Lower leg skin (tissue), 4 donors: ENCODE data around the gene GAL. TPM values are rescaled to one million over a fixed set of nuclear protein-coding genes. Genes with fewer than 3 reads are reported as not detected.

Source experiments
- DNase-seq, 2 donors: peaks; one replicate each; pipeline ENCODE4 v3.0.0-alpha.2; 2019; ENCODE audit warnings: low spot score in 2 of 2
- H3K4me3 ChIP-seq: fragments of 200-600 bp; sonication (generic); 2 replicates; pipeline ENCODE4 v1.5.1; 2017; ENCODE audit warnings: mild to moderate bottlenecking, low read depth; ENCODE audit not compliant: poor library complexity, severe bottlenecking
- CTCF ChIP-seq, 3 donors: fragments of 450-650 bp; IDR thresholded peaks; one replicate each; pipeline ENCODE4 v1.5.1; 2016; ENCODE audit warnings: antibody characterized with exemption in 3 of 3, mild to moderate bottlenecking in 3 of 3, moderate library complexity in 2 of 3
- POLR2A ChIP-seq, 2 donors: fragments of 450-650 bp; IDR thresholded peaks; one replicate each; pipeline ENCODE4 v1.6.1; 2016 to 2017; ENCODE audit warnings: antibody characterized with exemption in 2 of 2, mild to moderate bottlenecking in 1 of 2, moderate library complexity in 1 of 2
- WGBS, 2 donors: methylation state at CpG; one replicate each; pipeline ENCODE4 v1.1.5; 2018; 5-methylcytosine and 5-hydroxymethylcytosine counted together
- intact Hi-C: fragments of 100-400 bp; cut with DNase I; formaldehyde crosslinking; loops from one replicate; pipeline ENCODE4 v1.15.0; 2023; ENCODE audit warnings: low total_unique reads
- total RNA-seq, 4 donors: library from RNA; depleted of rRNA; stranded (reverse); fragments of >200 nt; gene quantifications; one replicate each; pipeline ENCODE4 v1.1.0, GENCODE V29; 2016

The GAL gene
- total RNA-seq, 4 donors from 2014 or later, result 4.7 to 59.1 (median 20.9) TPM

- H3K4me3 ChIP-seq, result no peak overlapping the region
- DNase-seq, result no peak
- intact Hi-C loops, result no loop called here
- 49 to 62% methylated on average over 13 to 25 of the region's 37 CpGs for WGBS, 2 donors
- TF ChIP-seq POLR2A (IDR thresholded peaks at IDR 0.05), result no peak
- TF ChIP-seq CTCF (IDR thresholded peaks at IDR 0.05), result no peak
Observed at GRCh38 chr11:68683536-68684384, 584 bp upstream of the GAL start.

GRCh38 chr11:68685656-68686380, 1.5 kb downstream of the GAL start:
- DNase-seq, result no peak
- H3K4me3 ChIP-seq, result no peak overlapping the region
- WGBS, 2 donors, result 92% methylated on average over 18 of the region's 18 CpGs
- TF ChIP-seq POLR2A (IDR thresholded peaks at IDR 0.05), result no peak
- TF ChIP-seq CTCF (IDR thresholded peaks at IDR 0.05), result no peak
- intact Hi-C loops, result no loop called here

- no peak overlapping the region for H3K4me3 ChIP-seq
- intact Hi-C loops, result no loop called here
- no peak for DNase-seq
- no peak for TF ChIP-seq CTCF (IDR thresholded peaks at IDR 0.05)
- TF ChIP-seq POLR2A (IDR thresholded peaks at IDR 0.05), result no peak
- WGBS, 2 donors, result 95 to 96% methylated on average over 12 of the region's 12 CpGs
Observed at GRCh38 chr11:68686486-68686885, 2.1 kb downstream of the GAL start.

GRCh38 chr11:68687311-68687710, 3.0 kb downstream of the GAL start:
- DNase-seq, result no peak
- intact Hi-C loops, result no loop called here
- TF ChIP-seq CTCF (IDR thresholded peaks at IDR 0.05), result no peak
- TF ChIP-seq POLR2A (IDR thresholded peaks at IDR 0.05), result no peak
- H3K4me3 ChIP-seq, result no peak overlapping the region
- 65 to 72% methylated on average over 9 of the region's 9 CpGs for whole genome bisulfite sequencing, 2 donors

DNA sequence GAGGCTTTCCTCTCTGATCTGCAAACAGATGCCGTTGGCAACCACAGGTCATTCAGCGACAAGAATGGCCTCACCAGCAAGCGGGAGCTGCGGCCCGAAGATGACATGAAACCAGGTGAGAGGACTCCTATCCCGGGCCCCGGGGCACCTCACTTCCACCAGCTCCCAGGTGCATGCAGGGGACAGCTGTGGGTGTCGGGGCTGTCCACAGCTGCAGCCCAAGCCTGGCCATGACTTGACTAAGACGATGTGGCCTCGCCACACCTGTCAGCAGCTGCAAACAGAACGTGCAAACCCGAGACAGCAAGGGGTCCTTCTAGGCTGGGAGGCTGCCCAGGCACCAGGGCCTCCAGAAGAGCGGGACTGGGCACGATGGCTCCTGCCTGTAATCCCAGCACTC, 3.6 kb downstream of the GAL start:
- TF ChIP-seq CTCF (IDR thresholded peaks at IDR 0.05) (no peak), POLR2A (IDR thresholded peaks at IDR 0.05) (no peak)
- 88 to 89% methylated on average over 8 to 14 of the region's 14 CpGs for WGBS, 2 donors
- DNase-seq, result no peak
- H3K4me3 ChIP-seq, result no peak overlapping the region
- intact Hi-C loops, result no loop called here
